NCI-H1417 treated with DMSO at 0.1 percent for 48 hours (cell line): ENCODE results near the gene SLC22A17.
A peak's percentile ranks its signal among the peaks of the same experiment; 100 is the strongest.
"Not testable (repeated sequence)": the region's sequence is repeated elsewhere in the genome, so short reads cannot be mapped to it uniquely, and the experiment has no call there.

Experiments used
- DNase-seq: peaks from one replicate; lab custom pipeline; 2025; lab: John Stamatoyannopoulos, UW

SLC22A17 gene

GRCh38 chr14:23352506-23353432, at the start of gene SLC22A17:
Gene SLC22A17 (minus strand): TSS chr14:23352887.
- DNase-seq = peak; percentile 34

DNA sequence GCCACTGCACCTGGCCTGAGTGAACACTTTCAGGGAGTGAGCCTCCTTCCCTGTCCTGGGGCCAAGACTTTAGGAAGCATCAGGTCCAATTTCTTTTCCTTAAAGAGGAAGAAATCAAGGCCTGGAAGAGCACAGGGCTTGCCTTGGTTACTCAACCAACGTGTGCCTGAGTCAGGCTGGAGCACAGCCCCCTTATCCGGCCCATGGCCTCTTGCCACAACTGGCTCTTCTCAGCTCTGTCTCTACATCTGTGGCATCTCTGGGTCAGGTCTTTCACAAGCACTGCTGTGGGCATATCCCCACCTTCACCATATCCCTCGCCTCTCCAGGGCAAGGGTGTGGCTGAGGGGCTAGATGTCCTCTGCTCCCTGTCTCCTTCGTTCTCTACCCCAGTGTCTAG, 48.6 kb upstream of the SLC22A17 start:
- DNase-seq = no peak

GRCh38 chr14:23400496-23401149, 47.9 kb upstream of the SLC22A17 start:
- DNase-seq = not testable (repeated sequence)

- DNase-seq = no peak
These were observed 46.9 kb upstream of the SLC22A17 start for GRCh38 chr14:23399591-23399990.

DNA sequence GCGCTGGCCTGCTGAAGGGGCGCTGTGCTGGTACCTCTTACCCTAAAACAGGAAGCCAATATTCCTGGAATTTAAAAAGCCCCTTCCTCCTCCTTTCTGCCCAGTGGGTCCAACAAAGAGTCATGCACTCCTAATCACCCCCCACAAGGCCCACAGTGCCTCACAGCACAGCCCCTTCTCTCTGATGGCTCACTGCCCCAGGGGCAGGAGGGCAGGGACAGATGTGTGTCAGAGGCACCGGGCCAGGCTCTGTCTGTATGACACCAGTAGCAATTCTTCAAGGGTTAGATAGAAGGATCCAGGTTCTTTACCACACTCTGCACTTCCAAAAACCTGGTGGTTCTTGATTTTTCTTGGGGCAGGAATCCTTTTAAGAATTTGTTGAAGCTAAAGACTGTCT, 46.4 kb upstream of the SLC22A17 start:
- no peak for DNase-seq

- DNase-seq = no peak
These were observed 45.7 kb upstream of the SLC22A17 start for GRCh38 chr14:23398348-23398747.

DNA sequence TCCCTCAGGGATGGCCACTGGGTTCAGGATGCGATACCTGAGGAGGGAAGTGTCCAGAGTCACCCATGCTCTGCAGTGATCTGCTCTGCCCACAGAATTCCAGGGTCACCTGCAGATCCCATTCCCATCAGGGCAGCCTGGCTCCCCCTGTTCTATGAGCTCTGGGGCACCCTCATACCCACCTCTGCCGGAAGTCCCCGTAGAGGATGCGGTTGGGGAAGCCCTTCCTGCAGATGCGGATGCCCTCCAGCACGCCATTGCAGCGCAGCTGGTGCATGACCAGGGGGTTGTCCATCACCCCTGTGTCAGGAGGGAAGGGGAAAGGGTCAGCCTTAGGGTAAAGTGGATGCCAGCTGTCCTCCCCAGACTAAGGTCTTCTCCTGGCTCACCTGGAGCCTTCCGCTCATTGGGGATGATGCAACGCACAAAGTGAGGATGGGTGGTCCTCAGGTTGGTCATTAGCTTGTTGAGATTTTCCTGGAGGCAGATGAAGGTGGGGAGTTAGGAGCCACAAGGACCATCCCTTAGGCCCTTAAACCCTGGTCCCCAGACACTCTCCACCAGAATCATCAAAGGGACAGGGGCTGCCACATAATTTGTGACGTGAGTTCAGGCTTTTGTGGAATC, 44.2 kb upstream of the SLC22A17 start:
- DNase-seq = no peak

DNA sequence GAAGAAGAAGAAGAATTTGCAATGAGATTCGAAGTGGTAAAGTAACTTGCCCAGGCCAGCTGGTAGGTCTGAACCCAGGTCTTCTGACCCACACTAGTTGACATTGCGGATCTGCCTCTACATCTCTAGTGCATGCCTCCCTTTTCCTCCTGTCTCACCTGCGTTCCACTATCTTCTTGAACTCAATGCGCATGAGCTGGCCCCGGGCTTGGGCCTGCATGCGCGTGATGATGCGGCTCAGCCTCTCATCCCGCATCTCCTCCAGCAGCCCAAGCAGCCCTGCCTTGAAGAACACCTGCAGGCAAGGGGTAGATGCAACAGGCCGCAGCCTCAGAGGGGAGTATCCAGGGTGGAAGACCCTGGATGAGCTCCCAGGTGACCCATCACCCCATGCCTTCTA, 43.4 kb upstream of the SLC22A17 start:
- DNase-seq = no peak

DNA sequence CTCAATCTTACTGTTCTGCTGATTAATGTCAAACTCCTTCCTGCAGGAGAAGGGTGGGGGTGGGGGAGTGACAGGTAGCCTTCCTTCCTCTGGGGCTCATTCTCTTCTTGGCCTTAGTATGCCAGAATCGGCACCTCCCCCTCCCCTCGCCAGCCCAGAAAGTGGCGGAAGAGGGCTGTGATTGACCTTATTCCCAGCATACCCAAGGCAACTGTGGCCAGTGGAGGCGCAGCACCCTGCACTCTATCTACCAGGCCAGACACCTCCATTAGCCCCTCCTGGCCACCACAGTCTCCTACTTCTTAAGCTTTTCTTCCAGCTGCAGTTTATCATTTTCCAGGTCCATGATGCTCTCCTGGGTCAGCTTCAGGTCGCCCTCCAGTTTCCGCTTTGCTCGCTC, 39.9 kb upstream of the SLC22A17 start:
- no peak for DNase-seq

GRCh38 chr14:23389871-23390270, 37.2 kb upstream of the SLC22A17 start:
- not testable (repeated sequence) for DNase-seq

DNA sequence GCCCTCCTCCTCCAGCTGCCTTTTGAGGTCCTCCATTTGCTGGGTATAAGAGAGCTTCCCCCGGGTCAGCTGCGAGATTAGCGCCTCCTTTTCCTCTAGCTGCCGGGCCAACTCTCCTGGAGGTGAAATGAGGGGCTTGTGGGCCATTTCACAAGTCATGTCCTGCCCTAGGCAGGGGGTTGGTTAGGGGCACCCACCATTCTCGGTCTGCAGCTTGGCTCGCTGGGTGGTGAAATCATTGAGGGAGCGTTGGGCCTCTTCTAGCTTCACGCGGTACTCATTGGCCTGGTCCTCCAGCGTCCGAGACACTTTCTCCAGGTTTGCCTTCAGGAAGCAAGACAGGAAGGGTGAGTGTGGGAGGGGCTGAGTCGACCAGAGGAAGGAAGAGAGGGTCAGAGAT, 36.7 kb upstream of the SLC22A17 start:
- no peak for DNase-seq

DNA sequence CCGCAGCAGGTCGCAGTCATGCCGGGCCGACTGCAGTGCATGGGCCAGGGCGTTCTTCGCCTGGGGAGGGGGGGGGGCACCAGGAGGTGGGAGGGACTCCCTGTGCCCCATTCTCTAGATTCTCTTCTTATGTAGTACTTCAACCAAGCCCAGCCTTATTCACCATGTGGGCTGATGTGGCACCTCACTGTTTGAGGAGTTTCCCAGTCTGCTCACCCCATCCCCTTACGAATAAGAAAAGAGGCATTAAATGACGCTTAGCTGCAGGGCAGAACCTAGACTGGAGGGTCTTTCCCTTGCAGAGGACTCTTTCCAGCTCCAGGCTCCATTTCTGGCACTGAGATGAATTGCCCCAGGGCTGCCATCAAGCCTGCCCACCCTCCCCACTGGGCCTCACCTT, 36.3 kb upstream of the SLC22A17 start:
- no peak for DNase-seq

- DNase-seq = no peak
These were observed 35.5 kb upstream of the SLC22A17 start for GRCh38 chr14:23387916-23388882.

DNA sequence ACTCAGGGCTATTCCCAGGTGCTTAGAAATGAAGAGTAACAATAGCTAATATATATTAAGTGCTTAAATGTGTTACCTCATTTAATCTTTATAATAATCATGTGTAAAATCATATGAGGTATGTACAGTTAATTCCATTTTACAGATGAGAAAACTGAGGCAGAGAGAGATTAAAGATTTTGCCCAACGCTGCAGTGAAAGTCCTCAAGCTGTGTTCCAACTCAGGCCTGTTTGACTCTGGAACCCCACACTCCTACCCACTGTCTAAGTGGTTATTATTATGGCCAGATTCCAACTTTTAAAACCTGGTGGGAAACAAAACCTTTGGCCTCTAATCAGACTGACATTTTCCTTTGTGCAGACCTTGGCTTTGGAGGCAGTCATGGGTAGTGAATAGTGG, 34.3 kb upstream of the SLC22A17 start:
- no peak for DNase-seq

- not testable (repeated sequence) for DNase-seq
These were observed 33.6 kb upstream of the SLC22A17 start for GRCh38 chr14:23386266-23386657.

GRCh38 chr14:23385642-23386265, 33.1 kb upstream of the SLC22A17 start:
- DNase-seq = no peak

GRCh38 chr14:23385244-23385641, 32.6 kb upstream of the SLC22A17 start:
- no peak for DNase-seq

DNA sequence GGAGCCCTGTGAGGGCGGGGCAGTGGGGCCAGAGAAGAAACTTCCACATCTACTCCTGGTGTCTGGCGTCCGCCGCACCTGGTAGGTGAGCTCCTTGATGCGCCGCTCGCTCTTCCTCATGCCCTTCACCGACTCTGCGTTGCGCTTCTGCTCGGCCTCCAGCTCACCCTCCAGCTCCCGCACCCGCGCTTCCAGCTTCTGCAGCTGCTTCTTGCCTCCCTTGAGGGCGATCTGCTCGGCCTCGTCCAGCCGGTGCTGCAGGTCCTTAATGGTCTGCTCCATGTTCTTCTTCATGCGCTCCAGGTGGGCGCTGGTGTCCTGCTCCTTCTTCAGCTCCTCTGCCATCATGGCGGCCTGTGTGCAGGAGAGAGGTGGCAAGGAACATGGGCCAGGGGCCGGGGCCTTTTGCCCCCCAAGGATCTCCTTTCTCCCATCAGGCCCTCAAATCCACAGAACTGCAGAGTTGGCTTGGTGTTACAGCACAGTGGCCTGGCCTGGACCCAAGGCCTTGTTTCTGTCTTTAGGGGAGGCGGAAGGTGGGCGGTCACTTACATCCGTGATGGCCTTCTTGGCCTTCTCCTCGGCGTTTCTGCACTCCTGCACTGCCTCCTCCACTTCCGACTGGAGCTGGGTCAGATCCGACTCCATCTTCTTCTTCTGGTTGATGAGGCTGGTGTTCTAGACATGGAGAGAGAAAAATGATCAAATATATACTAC, 31.8 kb upstream of the SLC22A17 start:
- DNase-seq = no peak

DNA sequence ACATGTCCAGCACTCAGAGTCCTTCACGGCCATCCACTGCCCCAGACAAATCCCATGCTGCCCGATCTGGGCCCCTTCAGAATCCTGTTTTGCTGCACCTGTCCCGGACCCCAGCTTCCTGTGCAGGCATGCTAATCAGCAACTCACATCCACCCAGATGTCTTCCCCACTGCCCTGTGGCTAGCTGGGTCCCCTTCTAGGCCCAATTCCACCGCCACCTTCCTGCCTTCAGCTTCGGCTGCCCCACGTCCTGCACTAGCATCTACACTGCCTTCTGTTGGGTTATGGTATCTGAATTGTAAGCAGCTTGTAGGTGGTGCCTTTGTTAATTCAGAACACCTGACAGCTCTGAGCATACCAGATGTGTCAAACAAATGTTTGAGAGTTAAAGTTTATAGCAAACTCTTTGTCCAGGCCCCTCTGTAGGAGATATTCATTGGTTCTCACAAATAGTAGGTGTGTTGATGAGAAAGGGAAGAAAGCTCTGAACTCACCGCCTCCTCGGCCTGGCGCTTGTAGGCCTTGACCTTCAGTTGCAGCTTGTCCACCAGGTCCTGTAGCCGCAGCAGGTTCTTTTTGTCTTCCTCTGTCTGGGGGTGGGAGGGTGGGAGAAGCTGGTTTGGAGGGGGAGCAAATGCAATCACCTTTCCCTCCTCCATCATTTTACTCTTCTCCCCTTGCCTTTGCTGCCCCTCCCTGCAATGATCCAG, 30.2 kb upstream of the SLC22A17 start:
- no peak for DNase-seq

GRCh38 chr14:23382276-23382675, 29.6 kb upstream of the SLC22A17 start:
- no peak for DNase-seq
